Ecto neural progenitor cell (in vitro differentiated cells): Measurements from ENCODE around the gene SDF2L1.

Experiments
- DNase-seq: peaks from one replicate; pipeline ENCODE4 v3.0.0-alpha.2; 2018; ENCODE audit warnings: low spot score

Gene SDF2L1

GRCh38 chr22:21622011-21622918 lies 19.8 kb upstream of the SDF2L1 start:
- no peak for DNase-seq

DNA sequence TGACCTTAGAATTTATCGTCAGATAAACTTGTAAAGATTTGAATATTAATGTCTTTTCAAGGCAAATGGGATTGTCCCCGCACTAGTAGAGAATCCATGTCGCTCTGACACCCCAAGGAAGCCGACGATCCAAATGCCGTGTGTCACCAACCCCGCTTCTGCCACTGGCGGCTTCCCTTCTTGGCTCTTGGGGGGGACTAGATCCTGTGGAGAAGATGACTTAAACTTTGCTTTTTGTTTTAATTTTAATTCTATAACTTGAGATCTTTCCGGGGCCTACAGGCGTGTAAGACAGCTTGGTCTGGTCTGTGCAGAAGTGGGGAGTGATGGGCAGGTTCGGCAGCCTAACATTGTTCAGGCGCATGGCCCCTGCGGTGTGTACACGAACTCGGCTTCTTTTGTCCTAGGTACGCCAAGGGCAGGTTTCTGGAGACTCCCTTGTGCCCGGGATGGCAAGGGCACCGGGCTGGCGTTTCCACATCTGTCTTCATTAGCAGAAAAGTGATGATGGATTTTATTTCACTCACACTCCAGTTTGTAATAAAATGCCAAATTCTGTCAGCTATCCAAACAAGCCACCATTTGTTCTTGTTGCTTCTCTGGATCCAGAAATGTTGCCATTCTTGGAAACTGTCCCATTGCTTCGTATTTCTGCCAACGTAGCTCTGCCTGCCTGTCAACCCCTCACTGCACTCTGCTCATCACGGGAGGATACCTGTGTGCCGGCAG lies 19.0 kb upstream of the SDF2L1 start:
- no peak for DNase-seq

- DNase-seq, result no peak
Measured at GRCh38 chr22:21623648-21623970, 18.5 kb upstream of the SDF2L1 start.

DNA sequence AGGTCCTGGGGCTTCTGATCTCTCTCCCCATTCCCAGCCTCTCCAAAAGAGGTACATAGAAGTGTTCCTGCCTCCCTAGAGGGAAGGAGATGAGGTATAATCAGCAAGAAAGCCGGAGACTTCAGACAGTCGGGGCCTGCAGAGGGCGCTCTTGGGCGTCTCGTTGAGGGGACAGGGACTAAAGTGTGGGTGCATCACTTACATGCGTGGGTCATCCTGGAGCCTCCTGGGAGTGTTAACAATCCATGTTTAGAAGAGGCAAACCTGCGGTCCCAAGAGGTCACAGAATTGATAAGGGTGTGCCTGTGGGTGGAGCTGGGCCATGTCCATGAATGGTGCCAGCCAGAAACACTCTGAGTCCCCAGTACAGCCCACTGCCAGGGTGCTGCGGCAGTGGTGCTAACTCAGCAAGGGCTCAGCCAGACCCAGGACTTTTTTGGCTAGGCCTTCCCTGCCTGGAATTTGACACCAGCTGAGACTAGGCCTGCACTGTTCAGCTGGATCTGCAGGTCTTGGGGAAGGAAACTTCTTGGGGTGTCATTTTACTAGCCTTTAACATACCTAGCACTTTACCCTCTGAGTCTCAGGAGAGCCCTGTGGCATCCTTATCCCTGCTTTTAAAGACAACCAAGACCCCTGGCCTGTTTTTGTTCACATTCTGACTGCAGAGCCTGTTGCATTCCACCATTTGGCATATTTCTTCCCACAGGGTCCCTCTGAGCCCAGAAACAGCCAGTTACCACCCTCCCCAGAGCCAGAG lies 17.8 kb upstream of the SDF2L1 start:
- peak; percentile 67 for DNase-seq

- DNase-seq, result no peak
Measured at GRCh38 chr22:21624880-21625791, 17.0 kb upstream of the SDF2L1 start.

DNA sequence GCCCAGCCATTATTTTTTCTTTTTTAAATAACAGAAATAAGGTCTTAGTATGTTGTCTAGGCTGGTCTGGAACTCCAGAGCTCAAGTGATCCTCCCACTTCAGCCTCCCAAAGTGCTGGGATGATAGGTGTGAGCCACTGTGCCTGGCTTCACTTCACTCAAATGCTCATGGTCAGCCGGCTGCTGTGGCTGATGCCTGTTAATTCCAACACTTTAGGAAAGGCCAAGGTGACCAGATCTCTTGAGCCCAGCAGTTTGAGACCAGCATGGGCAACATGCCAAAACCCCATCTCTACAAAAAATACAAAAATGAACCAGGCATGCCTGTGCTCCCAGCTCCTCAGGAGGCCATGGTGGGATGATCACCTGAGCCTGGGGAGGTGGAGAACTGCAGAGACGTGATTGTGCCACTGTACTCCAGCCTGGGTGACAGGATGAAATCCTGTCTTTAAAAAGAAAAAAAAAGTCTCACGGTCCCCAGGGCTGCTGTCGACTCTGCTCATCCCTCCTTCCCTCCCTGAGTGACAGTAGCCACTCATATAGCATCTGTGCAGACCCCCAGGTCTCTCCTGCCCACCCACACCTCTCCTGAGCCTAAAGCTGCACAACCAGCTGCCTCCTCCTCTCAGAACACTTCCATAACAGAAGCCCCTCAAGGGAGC lies 15.9 kb upstream of the SDF2L1 start:
- no peak for DNase-seq

- DNase-seq, result no peak
Measured at GRCh38 chr22:21626735-21627469, 15.2 kb upstream of the SDF2L1 start.

- no peak for DNase-seq
Measured at GRCh38 chr22:21628386-21629254, 13.5 kb upstream of the SDF2L1 start.

DNA sequence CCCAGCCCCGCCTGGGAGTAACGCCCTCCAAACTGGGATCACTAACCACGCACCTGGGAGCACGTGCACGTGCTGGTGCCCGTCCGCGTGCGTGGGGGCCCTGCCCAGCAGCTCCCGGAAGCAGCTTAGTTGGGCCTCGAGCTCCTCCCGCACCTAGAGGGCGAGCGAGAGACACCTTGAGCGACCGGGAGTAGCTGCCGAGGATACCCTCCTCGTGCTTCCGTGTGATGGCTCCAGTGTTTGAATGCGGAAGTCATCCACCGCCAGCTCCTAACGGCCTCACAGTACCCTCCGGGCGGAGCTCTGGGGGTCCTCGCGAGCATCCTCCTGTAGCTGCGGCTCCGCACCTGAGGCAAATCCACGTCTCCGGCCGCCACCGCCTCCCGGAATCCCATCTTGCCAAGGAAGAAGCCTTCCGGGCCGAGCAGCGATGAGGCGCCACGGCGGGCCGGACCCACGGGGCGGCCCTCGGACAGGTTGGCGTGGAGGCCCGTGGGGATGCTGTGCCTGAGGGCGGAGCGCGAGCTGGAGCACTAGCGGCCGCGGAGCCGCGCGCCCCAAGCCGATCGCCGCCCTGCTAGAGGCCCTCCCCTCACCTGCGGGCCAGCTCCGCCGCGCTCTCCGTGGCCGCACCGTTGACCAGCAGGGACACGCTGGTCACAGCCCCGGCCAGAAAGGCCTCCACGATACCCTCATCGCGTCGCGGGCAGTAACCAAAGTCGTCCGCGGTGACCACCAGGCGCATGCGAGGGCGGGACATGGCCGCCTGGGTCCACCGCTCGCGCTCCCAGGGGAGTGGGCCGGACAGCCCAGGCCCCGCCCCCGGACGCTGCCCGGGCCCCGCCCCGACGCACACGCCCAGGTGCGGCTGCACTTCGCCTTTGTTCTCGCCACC lies 12.6 kb upstream of the SDF2L1 start, which contains the start of gene YDJC:
YDJC (minus strand) TSS at position 768 of the 895 bp plus-strand sequence; CDS start at position 760, 8 bp downstream.
- peak; percentile 96 for DNase-seq

DNA sequence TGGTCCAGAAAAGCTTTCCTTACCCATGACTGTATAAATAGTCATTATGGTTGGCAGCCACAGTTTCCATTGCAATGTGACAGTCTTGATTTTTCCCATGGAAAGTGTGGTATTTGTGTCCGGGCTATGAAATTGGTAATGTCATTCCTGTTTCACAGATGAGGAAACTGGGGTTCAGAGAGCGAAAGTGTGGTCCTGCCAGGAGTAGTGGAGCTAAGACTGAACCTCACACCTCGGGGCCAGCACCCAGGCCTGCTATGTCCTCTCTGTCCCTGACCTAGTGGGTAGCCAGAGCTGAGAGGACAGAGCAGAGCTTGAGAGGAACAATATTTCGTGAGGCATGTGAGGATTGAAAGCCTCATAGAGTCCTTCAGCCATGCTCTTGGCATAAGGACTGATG lies 11.1 kb upstream of the SDF2L1 start:
- DNase-seq, result no peak

- no peak for DNase-seq
Measured at GRCh38 chr22:21632237-21632895, 9.7 kb upstream of the SDF2L1 start, which contains the start of gene CCDC116. Gene CCDC116, plus strand, starts transcription at chr22:21632760. Its CDS starts 422 bp downstream, at chr22:21633182.

GRCh38 chr22:21632931-21633330 lies 9.2 kb upstream of the SDF2L1 start:
- DNase-seq, result no peak

- DNase-seq, result no peak
Measured at GRCh38 chr22:21633481-21633880, 8.6 kb upstream of the SDF2L1 start.

DNA sequence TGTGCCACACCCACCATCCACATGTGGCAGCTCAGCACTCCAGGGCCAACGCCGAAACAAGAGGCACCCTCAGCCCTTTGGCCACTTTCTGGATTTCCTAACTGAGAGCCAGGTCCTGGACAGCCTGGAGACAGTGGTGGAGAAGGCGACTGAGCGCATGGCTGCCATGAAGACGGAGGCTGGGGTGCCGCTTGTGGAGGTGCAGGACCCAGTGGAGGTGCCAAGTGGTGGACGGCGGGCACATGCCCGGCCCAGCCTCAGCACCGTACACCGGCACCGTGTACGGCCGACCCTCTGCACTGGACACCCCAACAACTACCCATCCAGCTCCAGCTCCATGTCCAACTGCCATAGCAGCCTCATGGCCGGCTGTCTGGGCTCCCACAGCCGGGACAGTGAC lies 8.0 kb upstream of the SDF2L1 start:
- DNase-seq, result no peak

DNA sequence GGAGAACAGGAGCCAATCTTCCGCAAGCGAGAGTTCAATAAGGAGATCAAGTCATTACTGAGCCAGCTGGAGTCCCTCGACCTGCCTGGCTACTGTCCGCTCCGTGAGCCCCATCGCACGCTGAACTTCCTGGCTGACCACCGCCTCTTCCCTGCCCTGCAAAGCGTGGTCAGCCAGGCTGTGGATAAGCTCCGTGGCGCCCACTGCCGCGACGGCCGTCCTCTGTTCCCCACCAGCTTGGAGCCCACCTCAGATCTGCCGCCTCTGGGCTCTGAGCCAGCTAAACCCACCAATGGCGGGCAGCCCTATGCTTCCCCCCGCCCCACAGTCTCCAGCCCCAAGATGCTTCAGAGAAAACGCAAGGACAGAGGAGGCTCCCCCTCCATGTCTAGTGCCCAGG lies 7.3 kb upstream of the SDF2L1 start:
- no peak for DNase-seq

DNA sequence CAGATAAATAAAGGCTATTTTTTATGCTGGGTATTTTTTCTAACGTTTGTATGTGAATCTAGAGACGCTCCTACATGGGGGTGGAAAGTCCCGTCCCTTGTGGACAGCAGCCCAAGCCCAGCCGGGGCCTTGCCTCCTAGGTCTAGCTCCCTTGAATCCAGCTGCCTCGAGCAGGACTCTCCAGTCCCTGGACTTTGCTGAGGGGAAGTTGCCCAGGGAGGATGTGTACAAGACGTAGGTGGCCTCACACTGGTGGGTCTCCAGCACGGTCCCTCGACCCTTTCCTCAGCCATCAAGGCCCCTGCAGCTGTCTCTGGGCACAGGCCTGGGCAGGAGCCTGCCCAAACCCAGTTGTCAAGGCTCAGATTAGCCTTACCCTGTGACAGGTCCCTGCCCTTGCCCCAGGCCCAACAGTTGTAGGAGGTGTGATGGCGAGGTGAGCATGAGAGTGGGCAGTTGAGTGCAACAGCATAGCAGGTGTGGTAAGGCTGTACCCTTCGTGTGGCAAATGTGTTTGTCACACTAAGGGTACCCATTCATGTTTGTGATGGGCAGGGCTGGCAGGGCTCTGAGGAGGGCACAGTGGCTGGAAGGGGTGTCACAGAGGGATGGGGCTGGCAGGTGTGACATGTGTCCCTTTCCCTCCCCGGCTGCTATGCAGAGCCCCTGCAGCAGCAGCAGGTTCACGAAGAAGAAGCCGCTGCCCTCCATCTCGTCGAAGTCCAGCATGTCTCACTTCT lies 6.2 kb upstream of the SDF2L1 start:
- no peak for DNase-seq
